IMR-90 (cell line): Measurements from ENCODE around the gene CNNM2. TPM values are rescaled to one million over a fixed set of nuclear protein-coding genes. Genes with fewer than 3 reads are reported as not detected.

Experiments used
- ATAC-seq: fragments of 200-7000 bp; cut with Tn5 transposase; 2 replicates; pipeline ENCODE4 v1.9.1; 2020; ENCODE audit warnings: low read depth, mild to moderate bottlenecking, moderate library complexity
- BruUV-seq: library from RNA; stranded (reverse); fragments of 400-500 nt; replicated peaks from 2 replicates; lab custom pipeline; 2021; lab: Mats Ljungman, UMichigan
- CTCF ChIA-PET: fragments of 300-600 bp; formaldehyde crosslinking; extraction: SDS; loops from one replicate; lab custom pipeline; 2021; ENCODE audit warnings: antibody characterized with exemption; lab: Yijun Ruan, JAX
- POLR2A ChIA-PET: fragments of 300-600 bp; sonication (Branson Sonifier 250); formaldehyde crosslinking; loops from one replicate; lab custom pipeline; 2022; ENCODE audit warnings: antibody characterized with exemption; ENCODE audit not compliant: unreplicated experiment; lab: Charles Lee
- DNase-seq: peaks from one replicate; pipeline ENCODE4 v3.0.0; 2013
- H2AFZ ChIP-seq: replicated peaks from 2 replicates; pipeline ENCODE3; 2013; ENCODE audit warnings: low read length, mild to moderate bottlenecking; ENCODE audit not compliant: poor library complexity
- H2AK5ac ChIP-seq: 2 replicates; pipeline ENCODE4 v1.6.1; 2013; ENCODE audit warnings: low read depth, low read length, inconsistent platforms
- H2AK9ac ChIP-seq: replicated peaks from 2 replicates; pipeline ENCODE3; 2013; ENCODE audit warnings: mild to moderate bottlenecking, low read depth, low read length, moderate library complexity; ENCODE audit not compliant: poor library complexity
- H2BK120ac ChIP-seq: 2 replicates; pipeline ENCODE4 v1.6.1; 2013; ENCODE audit warnings: low read depth, low read length, inconsistent platforms
- H2BK15ac ChIP-seq: 3 replicates; pipeline ENCODE4 v1.6.1; 2013; ENCODE audit warnings: low read depth, low read length, inconsistent platforms
- H2BK20ac ChIP-seq: 2 replicates; pipeline ENCODE4 v1.6.1; 2013; ENCODE audit warnings: low read depth, mild to moderate bottlenecking, inconsistent platforms, low read length, moderate library complexity
- H2BK5ac ChIP-seq: 2 replicates; pipeline ENCODE4 v1.6.1; 2013; ENCODE audit warnings: mild to moderate bottlenecking, low read depth, low read length, inconsistent platforms; ENCODE audit not compliant: poor library complexity, severe bottlenecking
- H3K14ac ChIP-seq: replicated peaks from 2 replicates; pipeline ENCODE4 v1.6.1; 2013; ENCODE audit warnings: low read depth, low read length, inconsistent platforms
- H3K18ac ChIP-seq: 2 replicates; pipeline ENCODE4 v1.6.1; 2013; ENCODE audit warnings: low read depth, low read length, control low read depth
- H3K23ac ChIP-seq: 2 replicates; pipeline ENCODE4 v1.6.1; 2013; ENCODE audit warnings: low read depth, low read length, inconsistent platforms
- H3K27ac ChIP-seq: 2 replicates; pipeline ENCODE4 v1.5.1; 2013; ENCODE audit warnings: mild to moderate bottlenecking, control low read depth, low read length; ENCODE audit not compliant: insufficient read depth
- H3K27me3 ChIP-seq: 2 replicates; pipeline ENCODE4 v1.6.1; 2013; ENCODE audit warnings: low read length; ENCODE audit not compliant: control insufficient read depth, insufficient read depth
- H3K36me3 ChIP-seq: 2 replicates; pipeline ENCODE4 v1.6.1; 2013; ENCODE audit warnings: low read length, mixed read lengths; ENCODE audit not compliant: control insufficient read depth, insufficient read depth
- H3K4ac ChIP-seq: 2 replicates; pipeline ENCODE4 v1.6.1; 2013; ENCODE audit warnings: low read depth, low read length, inconsistent platforms
- H3K4me1 ChIP-seq: 2 replicates; pipeline ENCODE4 v1.6.1; 2013; ENCODE audit warnings: low read length, mixed read lengths; ENCODE audit not compliant: control insufficient read depth, insufficient read depth
- H3K4me2 ChIP-seq: 2 replicates; pipeline ENCODE4 v1.6.1; 2013; ENCODE audit warnings: low read depth, mild to moderate bottlenecking, control low read depth, low read length, moderate library complexity
- H3K4me3 ChIP-seq: 2 replicates; pipeline ENCODE4 v1.5.1; 2013; ENCODE audit warnings: low read depth, mild to moderate bottlenecking, control low read depth, low read length, moderate library complexity; ENCODE audit not compliant: insufficient read depth
- H3K56ac ChIP-seq: 2 replicates; pipeline ENCODE4 v1.6.1; 2013; ENCODE audit warnings: low read length, inconsistent platforms; ENCODE audit not compliant: insufficient read depth; ENCODE audit errors: extremely low read depth
- H3K79me1 ChIP-seq, 2 experiments: 2 replicates each; pipeline ENCODE4 v1.6.1; 2013; ENCODE audit warnings: low read length in 2 of 2, inconsistent platforms in 1 of 2, low read depth in 1 of 2
- H3K9ac ChIP-seq: 2 replicates; pipeline ENCODE4 v1.6.1; 2013; ENCODE audit warnings: low read depth, low read length, control low read depth
- H3K9me1 ChIP-seq: 2 replicates; pipeline ENCODE4 v1.6.1; 2013; ENCODE audit warnings: low read length, inconsistent platforms; ENCODE audit not compliant: insufficient read depth
- H3K9me3 ChIP-seq: 2 replicates; pipeline ENCODE4 v1.6.1; 2013; ENCODE audit warnings: low read length; ENCODE audit not compliant: control insufficient read depth, insufficient read depth
- H4K20me1 ChIP-seq: 2 replicates; pipeline ENCODE4 v1.6.1; 2013; ENCODE audit warnings: low read length, inconsistent platforms; ENCODE audit not compliant: insufficient read depth
- H4K5ac ChIP-seq: 2 replicates; pipeline ENCODE4 v1.6.1; 2013; ENCODE audit warnings: mild to moderate bottlenecking, low read depth, low read length, control low read depth
- H4K8ac ChIP-seq, 2 experiments: 2 replicates each; pipeline ENCODE4 v1.6.1; 2013; ENCODE audit warnings: low read depth in 2 of 2, low read length in 2 of 2, control low read depth in 1 of 2, inconsistent platforms in 1 of 2
- H4K91ac ChIP-seq: 2 replicates; pipeline ENCODE4 v1.6.1; 2013; ENCODE audit warnings: low read depth, low read length, inconsistent platforms; ENCODE audit not compliant: insufficient read depth
- CEBPB ChIP-seq: IDR thresholded peaks from 2 replicates; pipeline ENCODE4 v1.6.1; 2012; ENCODE audit warnings: low read depth, low read length, improper control_type of control experiment
- CTCF ChIP-seq: conservative IDR thresholded peaks from 2 replicates; pipeline ENCODE4 v1.5.1; 2012; ENCODE audit warnings: mild to moderate bottlenecking, low read depth, low read length, improper control_type of control experiment
- MAZ ChIP-seq: IDR thresholded peaks from 2 replicates; pipeline ENCODE4 v1.6.1; 2012; ENCODE audit warnings: low read depth, mild to moderate bottlenecking, low read length, improper control_type of control experiment, moderate library complexity, borderline replicate concordance
- MXI1 ChIP-seq: IDR thresholded peaks from 2 replicates; pipeline ENCODE4 v1.6.1; 2012; ENCODE audit warnings: low read depth, mild to moderate bottlenecking, low read length, moderate library complexity, borderline replicate concordance
- POLR2A ChIP-seq: IDR thresholded peaks from 2 replicates; pipeline ENCODE4 v1.6.1; 2012; ENCODE audit warnings: mild to moderate bottlenecking, low read depth, low read length
- RAD21 ChIP-seq: IDR thresholded peaks from 2 replicates; pipeline ENCODE4 v1.6.1; 2012; ENCODE audit warnings: low read length, improper control_type of control experiment
- USF2 ChIP-seq: fragments of 150-350 bp; IDR thresholded peaks from 2 replicates; pipeline ENCODE4 v1.6.1; 2017; ENCODE audit warnings: mild to moderate bottlenecking, antibody characterized with exemption, low read length, low read depth
- dilution Hi-C: fragments of 300-500 bp; cut with HindIII; formaldehyde crosslinking; loops from one replicate; pipeline ENCODE4 v1.14.3; 2018; ENCODE audit warnings: low sequenced_read_pairs; ENCODE audit not compliant: unreplicated experiment
- in situ Hi-C: fragments of 300-500 bp; cut with MboI; formaldehyde crosslinking; loops from 3 replicates; pipeline ENCODE4 v1.14.3; 2019; ENCODE audit warnings: low sequenced_read_pairs, inconsistent platforms, mixed read lengths
- intact Hi-C: fragments of 100-400 bp; cut with micrococcal nuclease; formaldehyde crosslinking; loops from 2 replicates; pipeline ENCODE4 v1.10.0; 2022
- polyA plus RNA-seq, 3 experiments: library from polyadenylated mRNA; depleted of rRNA; stranded (reverse); fragments of >200 nt; gene quantifications; 2 replicates each; pipeline ENCODE4 v1.2.3, GENCODE V29; 2012; ENCODE audit warnings: low replicate concordance in 1 of 3
- total RNA-seq: library from RNA; depleted of rRNA; stranded (reverse); fragments of >200 nt; gene quantifications from 2 replicates; pipeline ENCODE4 v1.2.3, GENCODE V29; 2012

The CNNM2 gene
- total and polyA plus RNA-seq, 2 of the 4 experiments (the other 2 are of a cell fraction): 4.7 to 5.6 TPM

- Histone ChIP-seq H3K9ac (no peak overlapping the region), H3K23ac (no peak overlapping the region), H3K79me1 (no peaks in the 10 kb centered on the region), H2BK15ac (no peak overlapping the region), H3K4me2 (no peak overlapping the region), H3K9me3 (no peaks in the 10 kb centered on the region), H3K4ac (no peak overlapping the region), H3K27ac (no peak overlapping the region), H4K91ac (no peak overlapping the region), H2BK5ac (no peak overlapping the region), H2BK20ac (no peak overlapping the region), H3K9me1 (no peaks in the 10 kb centered on the region), H2AK9ac (no peak overlapping the region), H3K27me3 (no peaks in the 10 kb centered on the region), H4K8ac (no peak overlapping the region), H3K4me1 (no peaks in the 10 kb centered on the region), H3K56ac (no peak overlapping the region), H3K4me3 (no peak overlapping the region), H3K36me3 (no peaks in the 10 kb centered on the region), H4K20me1 (no peaks in the 10 kb centered on the region), H4K5ac (no peak overlapping the region), H2AFZ (no peak overlapping the region), H3K18ac (no peak overlapping the region), H3K14ac (no peak overlapping the region), H2BK120ac (no peak overlapping the region), H2AK5ac (no peak overlapping the region)
- DNase-seq (no peak), ATAC-seq (no peak)
- ChIA-PET CTCF (interaction anchor here (0.6 kb wide), 3 partner anchors 54 to 178 kb away, joined by 3 to 6 read pairs (median 4); no protein-coding TSS in a partner anchor), POLR2A (no interaction called here)
- dilution Hi-C loops (no loop called here), intact Hi-C loops (no loop called here), in situ Hi-C loops (loop anchor here (5.0 kb wide), 2 partner anchors 67 to 177 kb away; partner anchors contain the start of gene CYP17A1)
- no TSS peak for BruUV-seq
- TF ChIP-seq CEBPB (no peak), MXI1 (no peak), POLR2A (no peak), RAD21 (no peak), CTCF (no peak), USF2 (no peak), MAZ (no peak)
Observed at GRCh38 chr10:102904346-102904745, 13.7 kb upstream of the CNNM2 start.
